Measurements from ENCODE around the gene GMDS. TPM values are rescaled to one million over a fixed set of nuclear protein-coding genes. Genes with fewer than 3 reads are reported as not detected.
A peak's percentile ranks its signal among the peaks of the same experiment; 100 is the strongest.

The GMDS gene
- total and polyA plus RNA-seq, 2 of the 13 experiments (the other 11 are each of a cell fraction or from before 2014, with no cell fraction given), result 64.4 to 112 TPM

GRCh38 chr6:2225422-2226392, 19.7 kb downstream of the GMDS start (continued):
- 0 out of 2 replicates have a peak, but pooled peaks have one; percentile 70 for TF ChIP-seq ZHX2 (IDR thresholded peaks at IDR 0.05; ENCODE audit: low read depth)
- no peak; the same call in 1 of the 2 replicates for TF ChIP-seq ZHX2 (CRISPR knock-in tag; IDR thresholded peaks at IDR 0.05; ENCODE audit: borderline replicate concordance)
- TF ChIP-seq ZNF746 (CRISPR knock-in tag; IDR thresholded peaks at IDR 0.05), result no peak; the same call in 1 of the 2 replicates
- peak; percentile 74; the same call in 1 of the 2 replicates for TF ChIP-seq NCOA1 (CRISPR knock-in tag; IDR thresholded peaks at IDR 0.05)
- peak; percentile 84; the same call in 1 of the 2 replicates for TF ChIP-seq ZNF772 (CRISPR knock-in tag; IDR thresholded peaks at IDR 0.05)
- no peak for TF ChIP-seq SMARCE1 (IDR thresholded peaks at IDR 0.05; ENCODE audit: borderline replicate concordance)
- peak; percentile 83; the same call in 1 of the 2 replicates for TF ChIP-seq MIER3 (CRISPR knock-in tag; IDR thresholded peaks at IDR 0.05; ENCODE audit: borderline replicate concordance)
- TF ChIP-seq ZNF329 (CRISPR knock-in tag; IDR thresholded peaks at IDR 0.05; ENCODE audit: low read depth), result no peak
- TF ChIP-seq, protein P1, sequence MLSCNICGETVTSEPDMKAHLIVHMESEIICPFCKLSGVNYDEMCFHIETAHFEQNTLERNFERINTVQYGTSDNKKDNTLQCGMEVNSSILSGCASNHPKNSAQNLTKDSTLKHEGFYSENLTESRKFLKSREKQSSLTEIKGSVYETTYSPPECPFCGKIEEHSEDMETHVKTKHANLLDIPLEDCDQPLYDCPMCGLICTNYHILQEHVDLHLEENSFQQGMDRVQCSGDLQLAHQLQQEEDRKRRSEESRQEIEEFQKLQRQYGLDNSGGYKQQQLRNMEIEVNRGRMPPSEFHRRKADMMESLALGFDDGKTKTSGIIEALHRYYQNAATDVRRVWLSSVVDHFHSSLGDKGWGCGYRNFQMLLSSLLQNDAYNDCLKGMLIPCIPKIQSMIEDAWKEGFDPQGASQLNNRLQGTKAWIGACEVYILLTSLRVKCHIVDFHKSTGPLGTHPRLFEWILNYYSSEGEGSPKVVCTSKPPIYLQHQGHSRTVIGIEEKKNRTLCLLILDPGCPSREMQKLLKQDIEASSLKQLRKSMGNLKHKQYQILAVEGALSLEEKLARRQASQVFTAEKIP (CRISPR knock-in tag; IDR thresholded peaks at IDR 0.05; ENCODE audit: borderline replicate concordance), result no peak
- TF ChIP-seq ZNF101 (CRISPR knock-in tag; IDR thresholded peaks at IDR 0.05; ENCODE audit: borderline replicate concordance, low read depth), result no peak
- TF ChIP-seq SETDB1 (CRISPR knock-in tag; IDR thresholded peaks at IDR 0.05; ENCODE audit: borderline replicate concordance), result no peak
- TF ChIP-seq ZSCAN25 (CRISPR knock-in tag; IDR thresholded peaks at IDR 0.05), result 0 out of 2 replicates have a peak, but pooled peaks have one; percentile 29
- no peak; the same call in 1 of the 2 replicates for TF ChIP-seq ZNF512B (CRISPR knock-in tag; IDR thresholded peaks at IDR 0.05; ENCODE audit: borderline replicate concordance)
- TF ChIP-seq GABPA (IDR thresholded peaks at IDR 0.05; ENCODE audit: low read depth, low read length), result no peak
- peak; percentile 45; the same call in 1 of the 2 replicates for TF ChIP-seq GABPA (CRISPR knock-in tag; IDR thresholded peaks at IDR 0.05; ENCODE audit: low read depth)
- no peak; the same call in 1 of the 2 replicates for TF ChIP-seq ZNF460 (CRISPR knock-in tag; IDR thresholded peaks at IDR 0.05; ENCODE audit: borderline replicate concordance)
- no peak for TF ChIP-seq ZNF337 (CRISPR knock-in tag; IDR thresholded peaks at IDR 0.05; ENCODE audit: borderline replicate concordance, low read depth)
- no peak for TF ChIP-seq PHF20 (CRISPR knock-in tag; IDR thresholded peaks at IDR 0.05)
